GM12878 (cell line): Measurements from ENCODE around the gene NEK3. TPM values are rescaled to one million over a fixed set of nuclear protein-coding genes. Genes with fewer than 3 reads are reported as not detected.

Experiments
- ATF2 ChIP-seq: IDR thresholded peaks from 2 replicates; pipeline ENCODE4 v1.6.1; 2012; ENCODE audit warnings: low read length, inconsistent platforms
- BRCA1 ChIP-seq: IDR thresholded peaks from 2 replicates; pipeline ENCODE4 v1.6.1; 2011; ENCODE audit warnings: low read depth, low read length, improper control_type of control experiment
- CREB1 ChIP-seq: IDR thresholded peaks from 2 replicates; pipeline ENCODE4 v1.6.1; 2012; ENCODE audit warnings: low read depth, mild to moderate bottlenecking, inconsistent platforms
- CREM ChIP-seq: IDR thresholded peaks from 2 replicates; pipeline ENCODE4 v1.6.1; 2014; ENCODE audit warnings: antibody characterized with exemption, low read depth
- DPF2 ChIP-seq: fragments of 450-650 bp; IDR thresholded peaks from 2 replicates; pipeline ENCODE4 v1.6.1; 2017; ENCODE audit warnings: mild to moderate bottlenecking
- E4F1 ChIP-seq: fragments of 450-650 bp; IDR thresholded peaks from 2 replicates; pipeline ENCODE4 v1.6.1; 2018; ENCODE audit warnings: borderline replicate concordance, mild to moderate bottlenecking; ENCODE audit not compliant: partially characterized antibody
- FOXM1 ChIP-seq: IDR thresholded peaks from 2 replicates; pipeline ENCODE4 v1.6.1; 2012; ENCODE audit warnings: low read depth, mild to moderate bottlenecking, inconsistent platforms, low read length, moderate library complexity
- MEF2A ChIP-seq: IDR thresholded peaks from 2 replicates; pipeline ENCODE4 v1.6.1; 2011; ENCODE audit warnings: low read depth, mild to moderate bottlenecking, low read length, moderate library complexity; ENCODE audit not compliant: insufficient read depth
- MTA2 ChIP-seq: fragments of 450-650 bp; IDR thresholded peaks from 2 replicates; pipeline ENCODE4 v1.6.1; 2016; ENCODE audit warnings: low read depth, mild to moderate bottlenecking, moderate library complexity
- NFXL1 ChIP-seq: fragments of 450-650 bp; IDR thresholded peaks from 2 replicates; pipeline ENCODE4 v1.6.1; 2017; ENCODE audit warnings: antibody characterized with exemption, mild to moderate bottlenecking, borderline replicate concordance
- PAX5 ChIP-seq: IDR thresholded peaks from 2 replicates; pipeline ENCODE4 v1.6.1; 2011; ENCODE audit warnings: low read depth, low read length, borderline replicate concordance
- PKNOX1 ChIP-seq: fragments of 450-650 bp; IDR thresholded peaks from 2 replicates; pipeline ENCODE4 v1.6.1; 2016; ENCODE audit warnings: mild to moderate bottlenecking
- POLR2AphosphoS2 ChIP-seq: IDR thresholded peaks from 2 replicates; pipeline ENCODE4 v1.6.1; 2011; ENCODE audit warnings: low read depth, mild to moderate bottlenecking, low read length, improper control_type of control experiment, moderate library complexity
- RELB ChIP-seq: fragments of 450-650 bp; IDR thresholded peaks from 2 replicates; pipeline ENCODE4 v1.6.1; 2017; ENCODE audit warnings: low read depth, mild to moderate bottlenecking, moderate library complexity
- RFX5 ChIP-seq: IDR thresholded peaks from 2 replicates; pipeline ENCODE4 v1.6.1; 2011; ENCODE audit warnings: low read depth, low read length, improper control_type of control experiment
- SIX5 ChIP-seq: IDR thresholded peaks from 2 replicates; pipeline ENCODE4 v1.6.1; 2011; ENCODE audit warnings: mild to moderate bottlenecking, low read depth, low read length, moderate library complexity; ENCODE audit not compliant: severe bottlenecking
- SPI1 ChIP-seq: IDR thresholded peaks from 2 replicates; pipeline ENCODE4 v1.6.1; 2011; ENCODE audit warnings: low read depth, mild to moderate bottlenecking, low read length, moderate library complexity, borderline replicate concordance; ENCODE audit not compliant: insufficient read depth
- SREBF1 ChIP-seq: IDR thresholded peaks from 2 replicates; pipeline ENCODE4 v1.6.1; 2012; ENCODE audit warnings: mild to moderate bottlenecking, low read length
- SUZ12 ChIP-seq: fragments of 200-600 bp; sonication (generic); IDR thresholded peaks from one replicate; pipeline ENCODE4 v1.6.1; 2018; ENCODE audit warnings: antibody characterized with exemption, mild to moderate bottlenecking; ENCODE audit not compliant: unreplicated experiment
- TARDBP ChIP-seq: IDR thresholded peaks from 2 replicates; pipeline ENCODE4 v1.6.1; 2016; ENCODE audit warnings: borderline replicate concordance
- TCF7 ChIP-seq: IDR thresholded peaks from 2 replicates; pipeline ENCODE4 v1.6.1; 2014; ENCODE audit warnings: antibody characterized with exemption, borderline replicate concordance
- USF2 ChIP-seq: IDR thresholded peaks from 2 replicates; pipeline ENCODE4 v1.6.1; 2011; ENCODE audit warnings: low read depth, low read length, improper control_type of control experiment, borderline replicate concordance
- polyA plus RNA-seq, 11 experiments: library from polyadenylated mRNA; depleted of rRNA in 4 of 11; unstranded in 6 of 11; stranded (reverse) in 5 of 11; fragments of >200 nt; fragmentation: Nextera tagmentation in 4 of 11; fragmentation: Illumina TruSeq in 1 of 11; extraction: Ambion mirVana in 4 of 11; extraction: Trizol in 1 of 11; gene quantifications; 1 replicate in 1 of 11; 2 replicates in 10 of 11; pipeline versions ENCODE4 v1.2.1 to v1.2.3, GENCODE V29; 2011 to 2016; ENCODE audit warnings: inconsistent platforms in 2 of 11, missing spikeins in 2 of 11, low read depth in 1 of 11
- total RNA-seq, 4 experiments: library from RNA; depleted of rRNA in 3 of 4; stranded (reverse); fragments of >200 nt in 3 of 4; fragmentation: Illumina TruSeq in 1 of 4; extraction: Trizol in 1 of 4; gene quantifications; 2 replicates each; pipeline versions ENCODE4 v1.2.1 to v1.2.3, GENCODE V29; 2013 to 2021

The NEK3 gene
- total and polyA plus RNA-seq, 10 of the 15 experiments (the other 5 are each of a cell fraction or from before 2014, with no cell fraction given) = 2.9 to 9.3 (median 5.9) TPM

GRCh38 chr13:52194184-52194868, 34.9 kb upstream of the NEK3 start (continued):
- TF ChIP-seq E4F1 (peak; percentile 28), CREB1 (peak; percentile 75), RFX5 (no peak), SUZ12 (no peak), DPF2 (no peak), FOXM1 (no peak), MTA2 (peak; percentile 38; the same call in 1 of the 2 replicates), TARDBP (peak; percentile 91; the same call in 1 of the 2 replicates), CREM (peak; percentile 76), ATF2 (no peak), NFXL1 (no peak), SREBF1 (0 out of 2 replicates have a peak, but pooled peaks have one; percentile 10), SIX5 (peak; percentile 71), USF2 (no peak), PKNOX1 (peak; percentile 74), RELB (peak; percentile 80), BRCA1 (no peak), TCF7 (0 out of 2 replicates have a peak, but pooled peaks have one; percentile 55), POLR2AphosphoS2 (peak; percentile 95), PAX5 (peak; percentile 70; the same call in 1 of the 2 replicates), SPI1 (no peak), MEF2A (0 out of 2 replicates have a peak, but pooled peaks have one; percentile 55)
